Measurements from ENCODE around the gene TMEM45B. TPM values are rescaled to one million over a fixed set of nuclear protein-coding genes. Genes with fewer than 3 reads are reported as not detected.
A peak's percentile ranks its signal among the peaks of the same experiment; 100 is the strongest.

Gene TMEM45B
- total and polyA plus RNA-seq, 2 experiments from 2014 or later: 97.2 to 114 TPM

- no peaks in the 10 kb centered on the region for H3K9me2 ChIP-seq (replicated peaks; ENCODE audit: insufficient read depth)
- no peaks in the 10 kb centered on the region for H3K27me3 ChIP-seq
- H2AFZ ChIP-seq: no peak overlapping the region
- no peak for TF ChIP-seq CTCF (IDR thresholded peaks at IDR 0.05; ENCODE audit: poor library complexity)
- no peak for TF ChIP-seq EZH2 (IDR thresholded peaks at IDR 0.05; ENCODE audit: borderline replicate concordance)
- TF ChIP-seq EZH2phosphoT487 (IDR thresholded peaks at IDR 0.05; ENCODE audit: low read depth, severe bottlenecking, unreplicated experiment): no peak
- no peak overlapping the region for H3K4me2 ChIP-seq
- no peak overlapping the region for H3K27ac ChIP-seq
- no peaks in the 10 kb centered on the region for H3K9me3 ChIP-seq (ENCODE audit: low read depth)
- H3K36me3 ChIP-seq (replicated peaks; ENCODE audit: insufficient read depth, low read depth): no peaks in the 10 kb centered on the region
- DNase-seq (ENCODE audit: low spot score): no peak
- H4K20me1 ChIP-seq (ENCODE audit: insufficient read depth, poor library complexity, severe bottlenecking): no peaks in the 10 kb centered on the region
- H3K4me3 ChIP-seq: no peak overlapping the region
- peaks cover 12% of the 10 kb centered on the region for H3K4me1 ChIP-seq (ENCODE audit: insufficient read depth)
- WGBS (ENCODE audit: low lambda C conversion rate, missing lambda C conversion rate): 93% methylated on average over 8 of the region's 8 CpGs
- H3K79me2 ChIP-seq: no peaks in the 10 kb centered on the region
Measured at GRCh38 chr11:129856036-129856435, 40.4 kb downstream of the TMEM45B start.

- no peak overlapping the region for H3K4me3 ChIP-seq
- no peaks in the 10 kb centered on the region for H3K36me3 ChIP-seq (replicated peaks; ENCODE audit: insufficient read depth, low read depth)
- TF ChIP-seq EZH2phosphoT487 (IDR thresholded peaks at IDR 0.05; ENCODE audit: low read depth, severe bottlenecking, unreplicated experiment) (no peak), EZH2 (IDR thresholded peaks at IDR 0.05; ENCODE audit: borderline replicate concordance) (no peak), CTCF (IDR thresholded peaks at IDR 0.05; ENCODE audit: poor library complexity) (no peak)
- no peak overlapping the region for H2AFZ ChIP-seq
- H3K79me2 ChIP-seq: no peaks in the 10 kb centered on the region
- H3K27ac ChIP-seq: peak overlapping the region; percentile 88
- WGBS (ENCODE audit: low lambda C conversion rate, missing lambda C conversion rate): 41% methylated on average over 16 of the region's 16 CpGs
- no peaks in the 10 kb centered on the region for H3K9me3 ChIP-seq (ENCODE audit: low read depth)
- no peaks in the 10 kb centered on the region for H3K9me2 ChIP-seq (replicated peaks; ENCODE audit: insufficient read depth)
- no peaks in the 10 kb centered on the region for H4K20me1 ChIP-seq (ENCODE audit: insufficient read depth, poor library complexity, severe bottlenecking)
- DNase-seq (ENCODE audit: low spot score): peak; percentile 93
- peaks cover 13% of the 10 kb centered on the region for H3K4me1 ChIP-seq (ENCODE audit: insufficient read depth)
- H3K27me3 ChIP-seq: no peaks in the 10 kb centered on the region
- no peak overlapping the region for H3K4me2 ChIP-seq
Measured at GRCh38 chr11:129861702-129862522, 46.3 kb downstream of the TMEM45B start.

- DNase-seq (ENCODE audit: low spot score): no peak
- H3K9me3 ChIP-seq (ENCODE audit: low read depth): no peaks in the 10 kb centered on the region
- H3K27ac ChIP-seq: no peak overlapping the region
- H3K36me3 ChIP-seq (replicated peaks; ENCODE audit: insufficient read depth, low read depth): no peaks in the 10 kb centered on the region
- TF ChIP-seq CTCF (IDR thresholded peaks at IDR 0.05; ENCODE audit: poor library complexity) (no peak), EZH2phosphoT487 (IDR thresholded peaks at IDR 0.05; ENCODE audit: low read depth, severe bottlenecking, unreplicated experiment) (no peak), EZH2 (IDR thresholded peaks at IDR 0.05; ENCODE audit: borderline replicate concordance) (no peak)
- no peaks in the 10 kb centered on the region for H3K9me2 ChIP-seq (replicated peaks; ENCODE audit: insufficient read depth)
- no peaks in the 10 kb centered on the region for H3K27me3 ChIP-seq
- H3K4me2 ChIP-seq: no peak overlapping the region
- 97% methylated on average over 5 of the region's 5 CpGs for WGBS (ENCODE audit: low lambda C conversion rate, missing lambda C conversion rate)
- H3K4me3 ChIP-seq: no peak overlapping the region
- no peaks in the 10 kb centered on the region for H3K79me2 ChIP-seq
- H4K20me1 ChIP-seq (ENCODE audit: insufficient read depth, poor library complexity, severe bottlenecking): no peaks in the 10 kb centered on the region
- peaks cover 13% of the 10 kb centered on the region for H3K4me1 ChIP-seq (ENCODE audit: insufficient read depth)
- no peak overlapping the region for H2AFZ ChIP-seq
Measured at GRCh38 chr11:129864811-129865210, 49.2 kb downstream of the TMEM45B start.

Measured in hepatocyte (in vitro differentiated cells).